Measurements from ENCODE around the gene RALGAPB.
"Not testable (repeated sequence)": the region's sequence is repeated elsewhere in the genome, so short reads cannot be mapped to it uniquely, and the experiment has no call there.

RALGAPB gene

GRCh38 chr20:38472513-38473366 is at the start of gene RALGAPB:
Gene RALGAPB (plus strand): TSS chr20:38472843. CDS start chr20:38488433, 15,590 bp downstream.
- DNase-seq (ENCODE audit: low spot score): peak; percentile 98

- no peak for DNase-seq (ENCODE audit: low spot score)
Observed at GRCh38 chr20:38423541-38423940, 49.1 kb upstream of the RALGAPB start.

GRCh38 chr20:38424401-38424800 is 48.2 kb upstream of the RALGAPB start:
- DNase-seq (ENCODE audit: low spot score): no peak

- no peak for DNase-seq (ENCODE audit: low spot score)
Observed at GRCh38 chr20:38426006-38426897, 46.4 kb upstream of the RALGAPB start.

- no peak for DNase-seq (ENCODE audit: low spot score)
Observed at GRCh38 chr20:38427655-38428023, 45.0 kb upstream of the RALGAPB start.

GRCh38 chr20:38428800-38429199 is 43.8 kb upstream of the RALGAPB start:
- no peak for DNase-seq (ENCODE audit: low spot score)

- DNase-seq (ENCODE audit: low spot score): no peak
Observed at GRCh38 chr20:38429301-38429700, 43.3 kb upstream of the RALGAPB start.

GRCh38 chr20:38430679-38431325 is 41.8 kb upstream of the RALGAPB start:
- DNase-seq (ENCODE audit: low spot score): no peak

GRCh38 chr20:38432292-38432691 is 40.4 kb upstream of the RALGAPB start:
- DNase-seq (ENCODE audit: low spot score): no peak

- not testable (repeated sequence) for DNase-seq (ENCODE audit: low spot score)
Observed at GRCh38 chr20:38432870-38433269, 39.8 kb upstream of the RALGAPB start.

GRCh38 chr20:38433304-38433972 is 39.2 kb upstream of the RALGAPB start:
- DNase-seq (ENCODE audit: low spot score): no peak

GRCh38 chr20:38434301-38434741 is 38.3 kb upstream of the RALGAPB start:
- DNase-seq (ENCODE audit: low spot score): peak; percentile 7

GRCh38 chr20:38434770-38435554 is 37.7 kb upstream of the RALGAPB start, which contains the start of gene SNHG17:
Gene SNHG17 (minus strand): TSS chr20:38435328.
- DNase-seq (ENCODE audit: low spot score): peak; percentile 86

GRCh38 chr20:38435555-38435939 is 37.1 kb upstream of the RALGAPB start:
- no peak for DNase-seq (ENCODE audit: low spot score)

- no peak for DNase-seq (ENCODE audit: low spot score)
Observed at GRCh38 chr20:38437796-38438195, 34.8 kb upstream of the RALGAPB start.

- not testable (repeated sequence) for DNase-seq (ENCODE audit: low spot score)
Observed at GRCh38 chr20:38441110-38441509, 31.5 kb upstream of the RALGAPB start.

- no peak for DNase-seq (ENCODE audit: low spot score)
Observed at GRCh38 chr20:38441916-38442315, 30.7 kb upstream of the RALGAPB start.

GRCh38 chr20:38445381-38445796 is 27.3 kb upstream of the RALGAPB start:
- DNase-seq (ENCODE audit: low spot score): no peak

- DNase-seq (ENCODE audit: low spot score): no peak
Observed at GRCh38 chr20:38445901-38446425, 26.7 kb upstream of the RALGAPB start.

- peak; percentile 90 for DNase-seq (ENCODE audit: low spot score)
Observed at GRCh38 chr20:38446441-38447209, 26.0 kb upstream of the RALGAPB start.

Measured in CD4-positive, alpha-beta T cell treated with Interleukin-6 at 100 ng/mL for 8 hours (primary cell).